ENCODE measurements around the gene AKNA.

DNA sequence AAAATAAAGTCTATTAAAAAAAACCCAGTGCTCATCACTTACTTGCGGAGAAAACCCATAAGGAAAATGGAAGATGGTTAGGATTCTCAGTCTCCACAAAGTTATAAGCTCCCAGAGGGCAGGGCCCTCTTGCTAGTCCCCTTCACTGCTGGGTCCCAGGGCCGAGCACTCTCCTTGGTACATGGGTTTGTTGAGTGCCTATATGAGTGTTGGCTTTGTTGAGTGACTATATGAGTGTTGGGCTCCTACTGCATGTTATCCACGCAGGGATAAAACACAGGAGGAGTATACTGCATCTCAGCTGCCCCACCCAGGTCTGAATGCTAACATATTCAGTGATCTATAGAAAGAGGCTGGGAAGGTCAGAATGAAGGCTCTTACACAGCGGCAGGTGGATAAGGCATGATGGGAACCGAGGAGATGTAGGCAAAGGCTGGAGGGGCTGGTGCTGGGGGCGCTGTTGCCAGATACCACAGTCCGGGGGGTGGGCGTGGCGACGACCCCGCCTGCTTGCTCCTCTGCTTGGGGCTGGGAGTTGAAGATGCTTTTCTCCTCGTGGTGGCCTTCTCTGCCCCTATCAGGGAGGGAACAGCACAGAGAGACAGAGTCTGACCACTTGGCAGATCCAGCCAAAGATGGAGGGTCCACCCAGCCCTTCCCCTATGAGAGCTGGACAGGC lies 46.5 kb downstream of the AKNA start:
- TF ChIP-seq EZH2phosphoT487 (IDR thresholded peaks at IDR 0.05; ENCODE audit: borderline replicate concordance) (no peak), EZH2 (IDR thresholded peaks at IDR 0.05) (no peak)
- TF ChIP-seq, protein P1, sequence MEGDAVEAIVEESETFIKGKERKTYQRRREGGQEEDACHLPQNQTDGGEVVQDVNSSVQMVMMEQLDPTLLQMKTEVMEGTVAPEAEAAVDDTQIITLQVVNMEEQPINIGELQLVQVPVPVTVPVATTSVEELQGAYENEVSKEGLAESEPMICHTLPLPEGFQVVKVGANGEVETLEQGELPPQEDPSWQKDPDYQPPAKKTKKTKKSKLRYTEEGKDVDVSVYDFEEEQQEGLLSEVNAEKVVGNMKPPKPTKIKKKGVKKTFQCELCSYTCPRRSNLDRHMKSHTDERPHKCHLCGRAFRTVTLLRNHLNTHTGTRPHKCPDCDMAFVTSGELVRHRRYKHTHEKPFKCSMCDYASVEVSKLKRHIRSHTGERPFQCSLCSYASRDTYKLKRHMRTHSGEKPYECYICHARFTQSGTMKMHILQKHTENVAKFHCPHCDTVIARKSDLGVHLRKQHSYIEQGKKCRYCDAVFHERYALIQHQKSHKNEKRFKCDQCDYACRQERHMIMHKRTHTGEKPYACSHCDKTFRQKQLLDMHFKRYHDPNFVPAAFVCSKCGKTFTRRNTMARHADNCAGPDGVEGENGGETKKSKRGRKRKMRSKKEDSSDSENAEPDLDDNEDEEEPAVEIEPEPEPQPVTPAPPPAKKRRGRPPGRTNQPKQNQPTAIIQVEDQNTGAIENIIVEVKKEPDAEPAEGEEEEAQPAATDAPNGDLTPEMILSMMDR (IDR thresholded peaks at IDR 0.05 in 2 of 3, conservative IDR thresholded peaks at IDR 0.05 in 1 of 3; ENCODE audit: borderline replicate concordance in 1 of 3, insufficient read depth in 1 of 3, low read depth in 2 of 3, low read length in 2 of 3), result no peak
